Endometrial microvascular endothelial cells (primary cell): ENCODE results near the gene NUDT22. TPM values are rescaled to one million over a fixed set of nuclear protein-coding genes. Genes with fewer than 3 reads are reported as not detected.

Source experiments
- in situ Hi-C: cut with HindIII; loops from 2 replicates; pipeline ENCODE4 v1.10.0; 2017; ENCODE audit warnings: low sequenced_read_pairs, low pct_unique_long_range_greater_than_20kb; ENCODE audit errors: inconsistent ontology term
- total RNA-seq: library from RNA; depleted of rRNA; stranded (reverse); fragments of >200 nt; gene quantifications from one replicate; pipeline ENCODE4 v1.2.3, GENCODE V29; 2015; ENCODE audit errors: inconsistent ontology term

The NUDT22 gene
- total RNA-seq, 1 donor from 2014 or later = 61.4 TPM

DNA sequence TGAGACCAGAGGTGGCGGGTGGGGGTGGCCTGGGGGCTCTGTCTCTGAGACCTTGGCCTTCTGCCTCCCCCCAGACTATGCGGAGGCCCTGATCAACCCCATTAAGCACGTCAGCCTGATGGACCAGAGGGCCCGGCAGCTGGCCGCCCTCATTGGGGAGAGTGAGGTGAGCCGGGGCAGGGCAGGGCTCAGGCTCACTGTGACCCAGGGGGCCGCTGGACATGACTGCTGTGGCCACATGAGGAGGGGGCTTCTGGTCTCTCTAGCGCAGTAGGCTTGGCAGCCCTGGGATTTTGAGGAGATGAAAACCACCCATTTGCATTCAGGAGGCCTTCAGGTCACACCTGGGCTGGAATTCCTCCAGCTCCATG is 37.9 kb downstream of the NUDT22 start:
- in situ Hi-C loops = no loop called here

GRCh38 chr11:64264371-64264852 is 38.3 kb downstream of the NUDT22 start:
- in situ Hi-C loops = no loop called here

- in situ Hi-C loops = no loop called here
Measured at GRCh38 chr11:64265176-64266160, 39.4 kb downstream of the NUDT22 start.

- in situ Hi-C loops = no loop called here
Measured at GRCh38 chr11:64266339-64266738, 40.3 kb downstream of the NUDT22 start.

- in situ Hi-C loops = no loop called here
Measured at GRCh38 chr11:64267207-64267945, 41.3 kb downstream of the NUDT22 start.

DNA sequence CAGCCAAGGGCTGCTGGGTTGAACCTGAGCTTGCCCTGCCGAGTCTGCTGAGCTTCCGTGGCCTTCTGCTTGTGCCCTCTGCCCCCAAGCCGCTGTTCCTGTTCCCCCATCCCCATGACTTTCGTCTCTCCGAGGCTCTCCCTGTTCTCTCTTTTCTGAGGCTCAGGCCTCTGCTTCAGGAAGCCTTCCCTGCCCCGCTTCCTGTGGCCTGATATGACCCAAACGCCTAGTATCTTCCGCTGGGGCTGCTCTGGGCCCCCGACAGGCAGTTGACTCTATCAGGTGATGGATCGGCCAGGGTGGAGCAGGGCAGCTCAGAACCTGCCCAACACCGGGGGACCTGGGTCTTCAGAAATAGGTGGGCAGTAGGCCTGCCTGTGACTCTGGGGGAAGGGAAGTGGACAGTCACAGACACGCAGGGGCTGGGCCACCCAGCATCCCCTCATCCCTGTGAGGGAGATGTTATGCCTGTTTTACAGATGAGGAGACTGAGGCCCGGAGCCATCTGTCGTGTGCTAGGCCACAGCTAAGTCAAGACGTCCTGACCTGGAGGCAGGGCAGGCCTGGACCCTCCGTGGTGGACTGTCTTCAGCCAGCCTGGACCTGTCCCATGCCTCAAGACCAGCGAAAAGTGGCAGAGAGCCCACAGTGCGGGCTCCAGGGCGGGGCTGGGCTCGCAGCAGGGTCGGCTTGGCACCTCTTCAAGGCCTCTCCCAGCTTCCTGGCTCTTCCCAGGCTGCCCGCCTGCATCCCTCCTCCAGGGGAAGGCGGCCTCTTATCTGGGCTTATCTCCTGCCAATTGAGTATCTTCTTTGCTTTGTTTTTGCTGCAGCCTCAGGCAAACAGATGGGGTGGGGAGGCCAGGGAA is 42.2 kb downstream of the NUDT22 start:
- in situ Hi-C loops = no loop called here

GRCh38 chr11:64268893-64269539 is 42.9 kb downstream of the NUDT22 start:
- in situ Hi-C loops = no loop called here

- in situ Hi-C loops = no loop called here
Measured at GRCh38 chr11:64269540-64270220, 43.6 kb downstream of the NUDT22 start.

DNA sequence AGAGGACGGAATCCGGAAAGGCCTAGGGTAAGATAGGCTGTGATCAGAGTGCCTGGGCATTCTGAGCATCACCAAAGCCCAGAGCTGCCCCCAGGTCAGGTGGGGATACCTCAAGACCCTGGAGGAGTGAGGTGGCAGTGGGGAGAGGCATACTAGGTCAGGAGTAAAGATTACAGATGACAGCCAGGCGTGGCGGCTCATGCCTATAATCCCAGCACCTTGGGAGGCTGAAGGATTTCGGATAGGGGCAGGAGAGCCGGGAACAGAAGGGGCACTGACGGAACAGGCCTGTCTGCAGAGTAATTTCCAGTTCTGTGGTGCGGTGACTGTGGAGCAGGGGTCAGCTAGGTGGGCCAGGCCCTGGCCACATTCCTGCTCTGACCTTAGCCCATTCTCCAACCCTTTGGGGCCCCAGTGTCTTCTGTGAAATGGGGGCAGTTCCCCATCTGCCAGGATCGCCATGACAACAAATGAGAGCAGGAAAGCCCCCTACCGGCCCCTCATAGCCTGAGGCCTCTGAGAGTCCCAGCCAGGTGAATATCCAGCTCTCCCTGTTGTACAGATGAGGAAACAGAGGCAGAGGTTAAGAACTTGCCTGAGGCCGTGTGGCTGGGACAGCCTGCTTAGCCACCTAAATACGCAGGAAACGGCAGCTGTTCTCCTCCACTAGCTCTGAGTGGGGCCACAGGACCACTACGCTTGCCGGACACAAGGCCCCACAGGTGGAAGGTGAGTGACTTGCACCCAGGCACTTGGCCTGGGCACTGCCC is 49.1 kb downstream of the NUDT22 start:
- in situ Hi-C loops = no loop called here

DNA sequence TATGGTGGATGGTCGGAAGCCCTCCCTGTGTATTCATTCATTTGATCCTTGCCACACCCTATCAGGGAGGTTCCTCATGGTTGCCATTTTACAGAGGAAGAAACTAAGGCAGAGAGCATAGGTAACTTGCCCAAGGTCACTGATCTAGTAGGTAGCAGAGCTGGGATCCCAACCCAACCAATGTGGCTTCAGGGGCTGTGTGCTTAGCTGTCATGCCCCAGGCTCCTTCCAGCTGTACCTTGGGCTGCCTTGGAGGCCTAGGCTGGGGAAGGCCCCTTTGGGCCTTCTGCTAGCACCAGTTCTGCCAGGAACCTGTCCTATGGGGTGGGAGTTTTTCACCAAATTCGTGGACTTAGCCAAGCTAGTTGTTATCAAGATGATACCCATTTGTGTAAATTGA is 49.8 kb downstream of the NUDT22 start:
- in situ Hi-C loops = no loop called here

DNA sequence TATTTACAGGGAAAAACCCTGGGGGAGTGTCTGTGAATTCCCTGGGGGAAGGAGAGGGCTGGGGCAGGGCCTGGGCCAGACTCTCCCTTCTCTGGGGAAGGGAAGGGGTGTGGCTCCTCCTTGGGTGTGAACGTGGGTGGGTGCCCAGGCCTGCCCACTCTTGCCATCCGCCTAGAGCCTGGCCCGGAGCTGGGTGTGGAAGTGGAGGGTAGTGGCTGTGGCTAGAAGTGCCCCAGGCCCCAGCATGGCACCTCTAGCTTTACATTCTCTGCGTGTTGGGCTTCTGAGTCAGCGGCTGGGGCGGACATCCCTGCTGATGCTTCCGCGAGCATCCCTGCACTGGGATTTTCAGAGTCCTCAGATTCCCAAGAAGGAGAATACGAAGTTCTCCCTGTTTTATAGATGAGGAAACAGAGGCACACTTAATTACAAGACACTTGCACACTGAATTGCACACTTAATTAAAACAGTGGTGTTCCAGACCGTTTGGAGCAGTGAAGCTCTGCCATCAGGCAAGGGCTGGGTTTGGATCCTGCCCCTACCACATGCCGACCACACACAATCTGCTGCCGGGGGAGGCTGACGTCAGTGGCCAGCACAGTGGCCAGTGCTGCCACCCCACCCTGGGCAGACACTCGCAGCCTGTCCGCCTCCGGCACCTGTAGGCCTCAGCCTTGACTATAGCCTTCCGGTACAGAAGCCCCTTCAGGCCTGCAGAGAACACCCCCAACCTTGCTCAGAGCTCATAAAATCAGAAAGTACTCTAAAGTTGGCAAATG is 50.8 kb downstream of the NUDT22 start:
- in situ Hi-C loops = no loop called here

DNA sequence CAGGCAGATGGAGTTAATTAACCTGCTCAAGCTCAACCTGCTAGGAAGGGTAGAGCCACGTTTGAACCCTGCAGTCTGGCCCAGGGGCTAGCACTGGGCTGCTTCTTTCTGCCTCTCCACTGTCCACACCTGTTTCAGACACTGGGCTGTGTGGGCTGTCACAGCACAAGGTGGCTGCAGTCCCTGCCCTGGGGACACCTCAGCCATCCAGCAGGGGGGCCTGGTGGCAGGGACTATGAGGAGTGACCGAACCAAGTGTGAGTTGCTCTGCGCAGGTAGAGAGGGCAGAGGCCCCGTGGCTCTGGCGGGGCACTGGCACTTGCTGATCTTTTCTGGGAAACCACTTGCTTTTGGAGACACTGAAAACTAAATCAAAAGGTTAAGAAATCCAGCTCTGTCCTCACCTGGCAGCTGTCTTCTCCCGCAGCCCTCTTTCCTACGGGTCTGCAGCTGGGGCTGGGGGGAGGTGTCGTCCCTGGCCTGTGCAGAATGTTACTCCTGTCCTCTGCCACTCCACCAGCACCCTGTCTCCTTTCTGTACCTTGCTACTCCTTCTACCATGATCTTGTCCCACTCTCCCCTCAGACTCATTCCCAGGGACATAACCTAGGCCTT is 52.6 kb downstream of the NUDT22 start:
- in situ Hi-C loops = no loop called here

Other genes with a start within 250 kb of the NUDT22 start
- gene OTUB1, start 239.8 kb upstream of the NUDT22 start, total RNA-seq = 108 TPM
- gene FLRT1, start 190.3 kb upstream of the NUDT22 start, total RNA-seq = not detected
- 16.0 TPM for gene MACROD1, start 60.2 kb upstream of the NUDT22 start, total RNA-seq
- 303 TPM for gene STIP1, start 40.1 kb upstream of the NUDT22 start, total RNA-seq
- 47.3 TPM for gene FERMT3, start 19.6 kb upstream of the NUDT22 start, total RNA-seq
- 120 TPM for gene TRPT1, start 88 bp upstream of the NUDT22 start, total RNA-seq
- 14.7 TPM for gene DNAJC4, start 4.3 kb downstream of the NUDT22 start, total RNA-seq
- 44.2 TPM for gene VEGFB, start 8.3 kb downstream of the NUDT22 start, total RNA-seq
- 49.9 TPM for gene FKBP2, start 14.8 kb downstream of the NUDT22 start, total RNA-seq
- 283 TPM for gene PPP1R14B, start 20.7 kb downstream of the NUDT22 start, total RNA-seq
- gene PLCB3, start 25.3 kb downstream of the NUDT22 start, total RNA-seq = 61.8 TPM
- gene BAD, start 58.4 kb downstream of the NUDT22 start, total RNA-seq = 91.0 TPM
- 26.8 TPM for gene GPR137, start 59.6 kb downstream of the NUDT22 start, total RNA-seq
- gene KCNK4, start 65.0 kb downstream of the NUDT22 start, total RNA-seq = not detected
- 3.5 TPM for gene CATSPERZ, start 74.1 kb downstream of the NUDT22 start, total RNA-seq
- gene ESRRA, start 79.2 kb downstream of the NUDT22 start, total RNA-seq = 44.8 TPM
- gene TRMT112, start 91.3 kb downstream of the NUDT22 start, total RNA-seq = 256 TPM
- gene PRDX5, start 91.8 kb downstream of the NUDT22 start, total RNA-seq = 225 TPM
- gene CCDC88B, start 113.9 kb downstream of the NUDT22 start, total RNA-seq = 8.5 TPM
- gene RPS6KA4, start 132.9 kb downstream of the NUDT22 start, total RNA-seq = 69.0 TPM